Neutrophil (primary cell): ENCODE results near the gene HOXD3.

Source experiments
- H3K27ac ChIP-seq: fragments of 200-600 bp; sonication (generic); 2 replicates; pipeline ENCODE4 v1.5.1; 2016; ENCODE audit warnings: mild to moderate bottlenecking, moderate library complexity
- H3K27me3 ChIP-seq: fragments of 200-600 bp; sonication (generic); 2 replicates; pipeline ENCODE4 v1.6.0; 2016; ENCODE audit warnings: mild to moderate bottlenecking
- H3K36me3 ChIP-seq: fragments of 200-600 bp; sonication (generic); 2 replicates; pipeline ENCODE4 v1.5.1; 2017
- H3K4me1 ChIP-seq, 2 experiments: fragments of 200-600 bp in 1 of 2; sonication (generic) in 1 of 2; 1 replicate in 1 of 2; 2 replicates in 1 of 2; pipeline versions ENCODE4 v1.5.1 to v1.6.1; 2013 to 2016; ENCODE audit warnings: low read depth in 1 of 2, low read length in 1 of 2, mild to moderate bottlenecking in 1 of 2, moderate library complexity in 1 of 2; ENCODE audit not compliant: control insufficient read depth in 1 of 2, insufficient read depth in 1 of 2
- H3K4me3 ChIP-seq, 2 experiments: fragments of 200-600 bp in 1 of 2; sonication (generic) in 1 of 2; 1 replicate in 1 of 2; 2 replicates in 1 of 2; pipeline ENCODE4 v1.5.1; 2013 to 2016; ENCODE audit warnings: low read depth in 1 of 2, low read length in 1 of 2, mild to moderate bottlenecking in 1 of 2, moderate library complexity in 1 of 2
- H3K9me3 ChIP-seq: fragments of 200-600 bp; sonication (generic); 2 replicates; pipeline ENCODE4 v1.5.1; 2016
- CTCF ChIP-seq: fragments of 200-600 bp; sonication (generic); IDR thresholded peaks from 2 replicates; pipeline ENCODE4 v1.5.1; 2016; ENCODE audit warnings: antibody characterized with exemption

The HOXD3 gene

GRCh38 chr2:176164611-176165369, 7.7 kb downstream of the HOXD3 start:
- Histone ChIP-seq H3K4me3 (no peak overlapping the region), H3K36me3 (no peaks in the 10 kb centered on the region), H3K4me1 (peaks cover 4 to 7% of the 10 kb centered on the region in 2 experiments), H3K9me3 (no peaks in the 10 kb centered on the region), H3K27me3 (peaks cover 100% of the 10 kb centered on the region), H3K27ac (no peak overlapping the region)
- TF ChIP-seq CTCF: no peak

GRCh38 chr2:176165370-176166050, 8.4 kb downstream of the HOXD3 start:
- peaks cover 100% of the 10 kb centered on the region for H3K27me3 ChIP-seq
- H3K4me3 ChIP-seq: no peak overlapping the region
- H3K4me1 ChIP-seq: peaks cover 4 to 7% of the 10 kb centered on the region in 2 experiments

GRCh38 chr2:176166272-176166671, 9.2 kb downstream of the HOXD3 start:
- Histone ChIP-seq H3K9me3 (no peaks in the 10 kb centered on the region), H3K4me3 (no peak overlapping the region), H3K27me3 (peaks cover 100% of the 10 kb centered on the region), H3K4me1 (peaks cover 4 to 7% of the 10 kb centered on the region in 2 experiments), H3K27ac (no peak overlapping the region), H3K36me3 (no peaks in the 10 kb centered on the region)
- TF ChIP-seq CTCF: no peak

More at GRCh38 chr2:176165370-176166050, 8.4 kb downstream of the HOXD3 start:
- no peaks in the 10 kb centered on the region for H3K9me3 ChIP-seq
- no peaks in the 10 kb centered on the region for H3K36me3 ChIP-seq
- no peak for TF ChIP-seq CTCF
- no peak overlapping the region for H3K27ac ChIP-seq

- Histone ChIP-seq H3K36me3 (no peaks in the 10 kb centered on the region), H3K9me3 (no peaks in the 10 kb centered on the region), H3K27ac (no peak overlapping the region), H3K4me1 (peaks cover 4 to 7% of the 10 kb centered on the region in 2 experiments), H3K27me3 (peaks cover 100% of the 10 kb centered on the region), H3K4me3 (no peak overlapping the region)
- no peak for TF ChIP-seq CTCF
Measured at GRCh38 chr2:176167398-176167797, 10.3 kb downstream of the HOXD3 start.

GRCh38 chr2:176169181-176169580, 12.1 kb downstream of the HOXD3 start:
- no peak for TF ChIP-seq CTCF
- H3K27me3 ChIP-seq: peaks cover 100% of the 10 kb centered on the region
- H3K9me3 ChIP-seq: no peaks in the 10 kb centered on the region
- no peak overlapping the region for H3K4me3 ChIP-seq
- no peaks in the 10 kb centered on the region for H3K36me3 ChIP-seq
- no peak overlapping the region for H3K27ac ChIP-seq
- peaks cover 4 to 7% of the 10 kb centered on the region in 2 experiments for H3K4me1 ChIP-seq
